ENCODE measurements around the gene MEGF9.

Gene MEGF9

DNA sequence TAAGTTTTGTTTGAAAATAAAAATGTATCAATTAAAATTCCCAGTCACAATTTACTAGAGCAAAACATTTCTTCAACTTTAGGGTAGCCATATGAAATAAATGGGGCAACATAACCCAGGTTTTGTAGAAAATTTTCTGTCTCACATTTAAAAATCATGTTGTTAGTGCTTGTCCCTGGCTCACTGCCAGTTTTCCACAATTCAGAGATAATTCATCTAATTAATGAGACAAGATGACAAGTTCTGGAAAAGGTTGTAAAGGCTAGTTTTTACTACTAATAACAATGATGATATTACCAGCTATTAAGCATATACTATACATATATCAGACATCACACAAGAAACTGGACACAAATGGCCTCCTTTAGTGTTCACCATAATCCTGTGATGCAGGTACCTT lies 45.9 kb downstream of the MEGF9 start:
- Histone ChIP-seq H3K27me3 (ENCODE audit: control insufficient read depth, insufficient read depth, low read length) (no peaks in the 10 kb centered on the region), H3K4me3 (ENCODE audit: low read length) (no peak overlapping the region), H3K4me1 (ENCODE audit: control insufficient read depth, insufficient read depth, low read length) (no peaks in the 10 kb centered on the region), H3K9ac (ENCODE audit: low read length) (no peak overlapping the region), H3K36me3 (ENCODE audit: control insufficient read depth, insufficient read depth, low read length) (no peaks in the 10 kb centered on the region), H3K9me3 (ENCODE audit: control insufficient read depth, low read length) (no peaks in the 10 kb centered on the region)

DNA sequence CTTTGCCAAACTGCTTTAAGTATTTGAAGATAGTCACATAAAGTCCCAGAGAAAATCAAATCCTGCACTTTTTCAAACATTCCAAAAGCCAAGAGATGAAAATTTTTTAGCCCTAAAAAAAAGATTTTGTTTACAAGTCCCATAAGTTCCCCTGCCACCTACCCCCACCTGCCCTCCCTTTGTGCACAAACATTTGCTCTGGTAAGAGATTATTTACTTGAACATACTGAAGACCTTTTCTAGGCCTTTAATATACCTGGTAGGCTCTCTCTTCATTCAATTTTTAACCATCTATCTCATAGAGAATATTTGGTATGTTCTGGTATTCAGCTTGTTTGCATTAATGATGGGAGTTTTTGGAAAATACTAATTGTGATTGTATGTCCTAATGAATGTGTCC lies 50.3 kb downstream of the MEGF9 start:
- H3K4me1 ChIP-seq (ENCODE audit: control insufficient read depth, insufficient read depth, low read length): no peaks in the 10 kb centered on the region
- H3K9ac ChIP-seq (ENCODE audit: low read length): no peak overlapping the region

DNA sequence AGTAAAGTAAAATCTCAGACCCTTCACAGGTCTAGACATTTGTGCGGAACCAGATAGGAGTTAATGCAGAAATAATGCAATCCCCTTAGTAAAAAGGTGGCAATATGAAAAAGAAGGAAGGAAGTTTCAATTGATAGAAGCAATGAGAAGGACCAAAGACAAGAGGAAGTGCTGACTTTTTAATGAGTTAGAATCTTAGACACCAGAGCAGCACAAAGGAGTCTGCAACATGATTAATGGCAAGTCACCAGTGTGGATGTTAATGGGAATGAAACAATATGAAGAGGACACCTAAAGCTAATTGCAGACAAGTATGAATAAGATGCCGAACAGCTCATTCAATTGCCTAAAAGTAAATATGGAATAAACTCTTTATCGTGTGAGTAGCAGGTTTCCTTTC lies 50.9 kb downstream of the MEGF9 start:
- Histone ChIP-seq H3K4me3 (ENCODE audit: low read length) (no peak overlapping the region), H3K27me3 (ENCODE audit: control insufficient read depth, insufficient read depth, low read length) (no peaks in the 10 kb centered on the region), H3K9ac (ENCODE audit: low read length) (no peak overlapping the region), H3K9me3 (ENCODE audit: control insufficient read depth, low read length) (no peaks in the 10 kb centered on the region), H3K4me1 (ENCODE audit: control insufficient read depth, insufficient read depth, low read length) (no peaks in the 10 kb centered on the region), H3K36me3 (ENCODE audit: control insufficient read depth, insufficient read depth, low read length) (no peaks in the 10 kb centered on the region)

More for the DNA sequence above, 50.3 kb downstream of the MEGF9 start:
- Histone ChIP-seq H3K9me3 (ENCODE audit: control insufficient read depth, low read length) (no peaks in the 10 kb centered on the region), H3K4me3 (ENCODE audit: low read length) (no peak overlapping the region), H3K27me3 (ENCODE audit: control insufficient read depth, insufficient read depth, low read length) (no peaks in the 10 kb centered on the region), H3K36me3 (ENCODE audit: control insufficient read depth, insufficient read depth, low read length) (no peaks in the 10 kb centered on the region)

DNA sequence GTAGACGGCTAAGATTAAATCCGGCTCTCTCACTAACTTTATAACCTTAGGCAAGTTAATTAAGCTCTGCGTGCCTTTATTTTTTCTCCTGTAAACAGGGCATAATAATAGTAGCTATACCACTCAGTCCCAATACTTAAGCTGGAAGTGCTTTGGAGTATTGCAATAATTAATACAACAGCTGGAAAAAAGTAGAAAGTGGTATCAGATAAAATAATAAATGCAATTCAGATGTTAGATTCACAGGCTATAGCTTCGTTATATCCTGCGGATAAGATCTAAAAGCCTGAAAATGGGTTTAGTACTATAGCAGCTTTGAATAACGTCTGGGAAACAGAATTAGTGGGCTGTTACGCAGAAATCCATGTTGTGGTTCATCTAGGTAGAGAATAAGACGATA lies 51.8 kb downstream of the MEGF9 start:
- Histone ChIP-seq H3K9me3 (ENCODE audit: control insufficient read depth, low read length) (no peaks in the 10 kb centered on the region), H3K9ac (ENCODE audit: low read length) (no peak overlapping the region), H3K36me3 (ENCODE audit: control insufficient read depth, insufficient read depth, low read length) (no peaks in the 10 kb centered on the region), H3K4me3 (ENCODE audit: low read length) (no peak overlapping the region), H3K4me1 (ENCODE audit: control insufficient read depth, insufficient read depth, low read length) (no peaks in the 10 kb centered on the region), H3K27me3 (ENCODE audit: control insufficient read depth, insufficient read depth, low read length) (no peaks in the 10 kb centered on the region)

DNA sequence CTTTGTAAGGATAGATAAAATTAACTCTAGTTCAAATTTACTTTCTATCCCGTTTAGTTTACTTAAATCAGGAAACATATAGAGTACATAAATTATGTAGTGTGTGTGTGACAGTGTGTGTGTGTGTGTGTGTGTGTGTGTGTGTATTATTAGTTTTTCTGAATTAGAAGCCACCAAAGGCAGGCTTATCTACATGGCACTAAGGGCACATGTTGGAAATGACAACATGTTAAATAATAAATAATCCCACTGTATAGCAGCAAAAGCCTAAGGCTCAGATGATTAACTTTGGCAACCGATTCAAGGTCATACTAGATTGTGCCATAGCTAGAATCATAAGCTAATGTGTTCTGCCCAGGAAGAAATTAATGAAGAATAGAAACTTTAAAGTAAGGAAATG lies 54.6 kb downstream of the MEGF9 start:
- Histone ChIP-seq H3K4me3 (ENCODE audit: low read length) (no peak overlapping the region), H3K9me3 (ENCODE audit: control insufficient read depth, low read length) (no peaks in the 10 kb centered on the region), H3K27me3 (ENCODE audit: control insufficient read depth, insufficient read depth, low read length) (no peaks in the 10 kb centered on the region), H3K9ac (ENCODE audit: low read length) (no peak overlapping the region), H3K4me1 (ENCODE audit: control insufficient read depth, insufficient read depth, low read length) (no peaks in the 10 kb centered on the region), H3K36me3 (ENCODE audit: control insufficient read depth, insufficient read depth, low read length) (no peaks in the 10 kb centered on the region)

DNA sequence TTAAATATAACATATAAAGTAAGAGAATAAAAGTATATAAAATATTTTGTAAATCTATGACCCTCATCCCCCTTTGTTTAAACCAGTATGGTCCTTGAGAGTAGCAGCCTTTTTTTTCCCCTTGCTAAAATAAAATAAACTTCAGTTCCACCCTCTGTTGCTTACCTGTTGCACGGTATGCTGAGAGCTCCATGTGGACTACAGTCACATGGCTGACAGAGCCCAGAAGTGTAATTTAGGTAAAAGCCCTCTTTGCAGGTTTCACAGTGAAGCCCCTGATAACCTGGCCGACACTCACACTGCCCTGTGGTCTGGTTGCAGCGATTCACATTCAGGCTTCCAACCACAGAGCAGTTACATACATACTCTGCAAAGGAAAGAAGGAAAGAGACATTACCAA lies 55.1 kb downstream of the MEGF9 start:
- Histone ChIP-seq H3K9me3 (ENCODE audit: control insufficient read depth, low read length) (no peaks in the 10 kb centered on the region), H3K36me3 (ENCODE audit: control insufficient read depth, insufficient read depth, low read length) (no peaks in the 10 kb centered on the region), H3K4me1 (ENCODE audit: control insufficient read depth, insufficient read depth, low read length) (no peaks in the 10 kb centered on the region), H3K27me3 (ENCODE audit: control insufficient read depth, insufficient read depth, low read length) (no peaks in the 10 kb centered on the region), H3K4me3 (ENCODE audit: low read length) (no peak overlapping the region), H3K9ac (ENCODE audit: low read length) (no peak overlapping the region)

DNA sequence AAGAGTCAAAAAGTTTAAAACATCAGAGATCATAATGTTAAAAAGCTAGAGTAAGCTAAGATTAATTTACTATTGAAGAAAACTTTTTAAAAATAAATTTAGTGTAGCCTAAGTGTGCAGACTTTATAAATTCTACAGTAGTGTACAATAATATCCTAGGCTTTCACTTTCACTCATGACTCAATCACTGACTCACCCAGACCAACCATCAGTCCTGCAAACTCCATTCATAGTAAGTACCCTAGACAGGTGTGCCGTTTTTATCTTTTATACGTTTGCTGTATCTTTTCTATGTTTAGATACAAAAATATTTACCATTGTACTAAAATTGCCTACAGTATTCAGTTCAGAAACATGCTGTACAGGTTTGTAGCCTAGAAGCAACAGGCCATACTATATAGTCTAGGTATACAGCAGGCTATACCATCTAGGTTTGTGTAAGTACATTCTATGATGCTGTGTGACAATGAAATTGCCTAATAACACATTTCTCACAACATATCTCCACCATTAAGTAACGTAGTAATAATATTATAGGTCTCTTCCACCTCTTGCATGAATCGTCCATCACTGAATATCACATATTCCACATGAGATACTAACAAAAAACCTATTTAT lies 59.2 kb downstream of the MEGF9 start:
- Histone ChIP-seq H3K27me3 (ENCODE audit: control insufficient read depth, insufficient read depth, low read length) (no peaks in the 10 kb centered on the region), H3K9me3 (ENCODE audit: control insufficient read depth, low read length) (no peaks in the 10 kb centered on the region), H3K9ac (ENCODE audit: low read length) (no peak overlapping the region), H3K36me3 (ENCODE audit: control insufficient read depth, insufficient read depth, low read length) (no peaks in the 10 kb centered on the region), H3K4me3 (ENCODE audit: low read length) (no peak overlapping the region), H3K4me1 (ENCODE audit: control insufficient read depth, insufficient read depth, low read length) (peaks cover 5% of the 10 kb centered on the region)

DNA sequence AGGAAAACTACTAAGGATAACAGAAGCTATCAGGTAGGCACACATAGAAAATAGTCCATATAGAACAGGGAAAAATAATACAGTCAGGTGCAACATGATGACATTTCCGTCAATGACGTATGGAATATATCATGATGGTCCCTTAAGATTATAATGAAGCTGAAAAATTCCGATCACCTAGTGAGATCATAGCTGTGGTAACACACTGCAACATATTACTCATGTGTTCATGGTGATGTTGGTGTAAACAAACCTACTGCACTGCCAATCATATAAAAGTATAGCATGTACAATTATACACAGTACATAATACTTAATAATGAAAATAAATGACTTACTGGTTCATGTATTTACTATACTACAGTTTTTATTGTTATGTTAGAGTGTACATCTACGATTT lies 60.0 kb downstream of the MEGF9 start:
- H3K4me1 ChIP-seq (ENCODE audit: control insufficient read depth, insufficient read depth, low read length): peaks cover 5% of the 10 kb centered on the region
- no peak overlapping the region for H3K4me3 ChIP-seq (ENCODE audit: low read length)
- H3K27me3 ChIP-seq (ENCODE audit: control insufficient read depth, insufficient read depth, low read length): no peaks in the 10 kb centered on the region
- no peak overlapping the region for H3K9ac ChIP-seq (ENCODE audit: low read length)
- no peaks in the 10 kb centered on the region for H3K36me3 ChIP-seq (ENCODE audit: control insufficient read depth, insufficient read depth, low read length)
- no peaks in the 10 kb centered on the region for H3K9me3 ChIP-seq (ENCODE audit: control insufficient read depth, low read length)

DNA sequence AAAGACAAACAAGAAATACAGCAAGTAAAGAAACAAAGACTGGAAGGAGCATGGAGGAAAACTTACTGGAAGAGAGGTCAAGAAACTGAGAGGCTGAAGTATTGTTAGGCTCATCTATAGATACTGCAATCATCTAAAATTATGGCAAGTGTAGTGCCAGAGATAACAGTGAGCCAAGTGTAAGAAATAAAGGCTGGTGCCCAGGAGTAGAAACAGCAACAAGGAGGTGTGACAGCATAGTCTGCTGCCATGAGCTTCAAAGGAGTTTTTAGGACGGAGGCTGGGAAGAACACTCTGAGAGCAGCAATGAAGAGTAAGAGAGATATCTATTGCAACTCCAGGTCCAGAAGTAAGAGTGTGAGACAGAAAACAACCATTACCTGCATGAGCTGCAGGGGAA lies 60.5 kb downstream of the MEGF9 start:
- no peak overlapping the region for H3K9ac ChIP-seq (ENCODE audit: low read length)
- no peaks in the 10 kb centered on the region for H3K36me3 ChIP-seq (ENCODE audit: control insufficient read depth, insufficient read depth, low read length)
- no peaks in the 10 kb centered on the region for H3K27me3 ChIP-seq (ENCODE audit: control insufficient read depth, insufficient read depth, low read length)
- peaks cover 5% of the 10 kb centered on the region for H3K4me1 ChIP-seq (ENCODE audit: control insufficient read depth, insufficient read depth, low read length)
- H3K9me3 ChIP-seq (ENCODE audit: control insufficient read depth, low read length): no peaks in the 10 kb centered on the region
- no peak overlapping the region for H3K4me3 ChIP-seq (ENCODE audit: low read length)

DNA sequence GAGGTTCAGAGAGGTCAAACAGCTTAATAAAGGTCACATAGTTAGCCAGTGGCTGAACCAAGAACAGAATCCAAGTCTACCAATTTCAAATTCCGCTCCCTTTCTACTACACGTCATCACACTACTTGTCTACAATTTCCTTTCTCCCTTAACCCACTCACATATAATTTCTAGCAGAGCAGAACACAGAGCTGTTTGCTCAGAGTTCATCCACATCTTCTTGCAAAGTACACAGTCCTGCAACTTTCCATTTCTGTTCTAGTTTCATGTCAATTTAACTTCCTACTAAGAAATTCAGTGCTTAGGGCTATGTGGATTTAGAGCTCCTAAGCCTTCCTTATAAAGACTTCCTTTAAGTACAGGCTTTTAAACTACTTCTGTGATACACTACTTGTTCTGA lies 61.3 kb downstream of the MEGF9 start:
- H3K4me3 ChIP-seq (ENCODE audit: low read length): no peak overlapping the region
- no peaks in the 10 kb centered on the region for H3K9me3 ChIP-seq (ENCODE audit: control insufficient read depth, low read length)
- H3K9ac ChIP-seq (ENCODE audit: low read length): no peak overlapping the region
- H3K36me3 ChIP-seq (ENCODE audit: control insufficient read depth, insufficient read depth, low read length): no peaks in the 10 kb centered on the region
- H3K4me1 ChIP-seq (ENCODE audit: control insufficient read depth, insufficient read depth, low read length): peaks cover 7% of the 10 kb centered on the region
- no peaks in the 10 kb centered on the region for H3K27me3 ChIP-seq (ENCODE audit: control insufficient read depth, insufficient read depth, low read length)

DNA sequence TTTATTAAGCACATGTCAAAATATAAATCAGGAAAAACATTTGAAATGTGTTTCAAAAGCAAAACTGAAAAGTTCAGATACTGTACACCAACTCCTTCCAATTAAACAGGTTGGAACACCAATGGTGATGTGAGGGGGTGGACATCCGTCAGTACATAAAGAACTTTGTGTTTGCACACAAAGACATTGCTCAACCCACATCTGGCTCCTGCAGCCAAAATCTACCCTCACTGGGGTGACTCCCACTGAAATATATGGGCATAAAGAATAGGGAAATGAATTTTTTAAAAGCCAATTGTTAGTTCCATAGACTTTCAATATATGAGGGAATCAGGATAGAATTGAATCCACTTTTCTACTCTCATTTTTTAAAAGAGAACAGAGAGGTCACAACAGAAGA lies 63.9 kb downstream of the MEGF9 start:
- Histone ChIP-seq H3K9me3 (ENCODE audit: control insufficient read depth, low read length) (no peaks in the 10 kb centered on the region), H3K4me3 (ENCODE audit: low read length) (no peak overlapping the region), H3K36me3 (ENCODE audit: control insufficient read depth, insufficient read depth, low read length) (no peaks in the 10 kb centered on the region), H3K27me3 (ENCODE audit: control insufficient read depth, insufficient read depth, low read length) (no peaks in the 10 kb centered on the region), H3K4me1 (ENCODE audit: control insufficient read depth, insufficient read depth, low read length) (peaks cover 20% of the 10 kb centered on the region), H3K9ac (ENCODE audit: low read length) (no peak overlapping the region)

DNA sequence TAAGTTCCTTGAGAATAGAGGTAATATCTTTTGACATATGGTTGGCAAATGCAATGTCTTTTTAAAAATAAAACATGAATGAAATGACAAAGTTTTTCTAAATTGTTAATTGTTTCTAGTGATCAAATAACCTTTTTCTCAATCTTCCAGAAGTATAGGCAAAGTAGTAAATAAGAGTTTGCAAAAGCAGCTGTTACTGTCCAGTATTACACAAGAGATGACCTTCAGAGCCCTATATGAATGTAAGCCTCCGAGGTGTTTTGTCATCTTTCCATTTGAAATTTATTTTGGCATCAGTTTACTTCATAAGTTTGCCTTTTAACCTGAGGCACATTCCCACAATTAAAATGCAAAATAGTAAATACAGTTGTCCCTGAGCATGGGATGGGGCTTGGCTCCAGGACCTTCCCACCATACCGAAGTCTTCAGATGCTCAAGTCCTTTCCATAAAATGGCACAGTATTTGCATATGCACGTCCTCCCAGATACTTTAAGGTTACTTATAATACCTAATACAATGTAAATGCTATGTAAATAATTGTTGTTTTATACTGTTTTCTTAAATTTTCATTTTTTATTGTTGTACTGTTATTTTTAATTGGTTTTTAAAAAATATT lies 65.6 kb downstream of the MEGF9 start:
- H3K4me3 ChIP-seq (ENCODE audit: low read length): no peak overlapping the region
- H3K4me1 ChIP-seq (ENCODE audit: control insufficient read depth, insufficient read depth, low read length): peaks cover 16% of the 10 kb centered on the region
- no peaks in the 10 kb centered on the region for H3K9me3 ChIP-seq (ENCODE audit: control insufficient read depth, low read length)
- no peaks in the 10 kb centered on the region for H3K36me3 ChIP-seq (ENCODE audit: control insufficient read depth, insufficient read depth, low read length)
- no peaks in the 10 kb centered on the region for H3K27me3 ChIP-seq (ENCODE audit: control insufficient read depth, insufficient read depth, low read length)
- H3K9ac ChIP-seq (ENCODE audit: low read length): no peak overlapping the region

DNA sequence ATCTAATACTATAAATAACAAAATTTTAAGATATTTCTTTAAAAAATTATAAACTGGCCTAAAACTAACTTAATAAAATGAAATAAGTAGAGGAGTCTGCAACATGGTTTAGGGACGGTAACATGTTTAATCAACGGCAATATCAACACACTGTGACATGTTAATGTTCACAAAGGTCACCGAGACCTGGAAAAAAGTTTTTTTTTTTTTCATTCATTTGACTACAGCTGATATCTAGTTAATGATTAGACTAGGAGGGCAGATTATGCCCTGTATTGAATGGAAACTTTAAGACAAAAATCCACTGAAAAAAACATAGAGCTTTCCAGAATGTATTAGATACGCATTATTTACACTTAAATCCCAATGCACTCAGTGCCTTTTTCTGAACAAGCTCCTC lies 67.3 kb downstream of the MEGF9 start:
- no peaks in the 10 kb centered on the region for H3K36me3 ChIP-seq (ENCODE audit: control insufficient read depth, insufficient read depth, low read length)
- H3K27me3 ChIP-seq (ENCODE audit: control insufficient read depth, insufficient read depth, low read length): no peaks in the 10 kb centered on the region
- no peaks in the 10 kb centered on the region for H3K9me3 ChIP-seq (ENCODE audit: control insufficient read depth, low read length)
- H3K4me3 ChIP-seq (ENCODE audit: low read length): no peak overlapping the region
- no peak overlapping the region for H3K9ac ChIP-seq (ENCODE audit: low read length)
- peaks cover 15% of the 10 kb centered on the region for H3K4me1 ChIP-seq (ENCODE audit: control insufficient read depth, insufficient read depth, low read length)
